NCI-H2081 treated with DMSO at 0.1 percent for 48 hours (cell line): ENCODE measurements around the gene IGSF21.
"Not testable (repeated sequence)": the region's sequence is repeated elsewhere in the genome, so short reads cannot be mapped to it uniquely, and the experiment has no call there.

Source experiments
- DNase-seq: peaks from one replicate; lab custom pipeline; 2025; lab: John Stamatoyannopoulos, UW

The IGSF21 gene

DNA sequence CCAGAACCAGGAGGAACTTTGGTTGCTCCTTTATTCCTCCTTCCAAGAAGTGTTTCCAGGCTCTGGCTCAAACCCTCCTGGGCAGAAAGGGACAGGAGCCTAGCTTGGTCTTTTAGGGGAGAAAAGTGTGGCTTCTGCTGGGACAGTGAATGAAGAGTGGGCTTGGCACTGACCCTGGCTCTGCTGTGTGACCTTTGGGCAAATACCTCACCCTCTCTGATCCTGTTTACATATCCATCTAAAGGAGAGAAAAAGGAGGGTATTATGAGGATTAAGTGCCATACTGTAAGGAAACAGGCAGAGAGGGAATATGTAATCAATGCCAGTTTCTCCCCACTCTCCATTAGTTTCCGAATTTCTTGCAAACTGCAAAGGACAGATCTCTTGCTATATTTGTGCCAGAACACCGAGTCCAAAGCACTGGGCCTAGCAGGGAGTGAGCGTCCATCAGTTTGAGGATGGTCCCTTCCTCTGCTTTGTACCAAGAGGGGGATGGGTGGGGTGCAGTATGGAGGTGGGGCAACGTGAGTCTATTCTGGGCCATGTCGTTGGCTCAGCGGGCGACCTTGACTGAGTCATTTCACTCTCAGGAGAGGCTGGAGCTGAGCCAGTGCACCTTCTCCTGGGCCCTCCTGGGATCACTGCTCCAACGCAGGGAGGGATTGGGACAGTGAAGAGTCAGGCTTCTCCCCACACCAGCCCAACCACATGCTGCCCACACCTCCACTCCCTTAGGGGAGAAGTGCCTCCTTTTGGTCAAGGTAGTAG lies 38.4 kb downstream of the IGSF21 start:
- no peak for DNase-seq

- DNase-seq: no peak
These were observed 39.3 kb downstream of the IGSF21 start for GRCh38 chr1:18146886-18147285.

- no peak for DNase-seq
These were observed 40.1 kb downstream of the IGSF21 start for GRCh38 chr1:18147672-18148071.

- DNase-seq: no peak
These were observed 40.9 kb downstream of the IGSF21 start for GRCh38 chr1:18148461-18148860.

DNA sequence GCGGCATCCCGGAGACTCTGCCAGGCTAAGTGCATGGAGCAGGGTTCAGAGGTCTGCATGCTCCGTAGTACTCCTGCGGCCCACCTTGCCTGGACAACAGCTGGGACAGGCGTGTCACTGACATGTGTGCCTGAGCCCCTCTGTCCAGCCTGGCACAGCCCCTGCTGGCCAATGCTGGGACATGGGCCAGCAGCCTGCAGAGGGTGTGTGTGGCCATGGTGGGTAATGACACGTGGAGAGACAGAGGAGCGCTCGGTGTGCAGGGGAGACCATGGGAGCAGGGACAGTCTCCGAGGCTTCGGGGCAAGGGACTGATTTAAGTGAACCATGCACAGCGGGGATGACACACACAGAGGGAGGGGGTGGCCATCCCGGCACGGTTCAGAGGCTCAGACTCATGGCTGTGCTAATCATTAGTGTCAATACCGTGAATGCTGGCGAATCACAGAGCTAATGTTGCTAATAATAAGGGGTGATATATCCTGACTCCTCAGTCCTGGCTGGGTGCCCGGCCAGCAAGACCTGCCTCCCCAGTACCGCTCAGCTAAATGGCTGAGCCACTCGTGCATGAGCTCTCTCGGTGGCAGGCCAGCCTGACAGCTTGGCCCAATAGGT lies 41.5 kb downstream of the IGSF21 start:
- DNase-seq: no peak

DNA sequence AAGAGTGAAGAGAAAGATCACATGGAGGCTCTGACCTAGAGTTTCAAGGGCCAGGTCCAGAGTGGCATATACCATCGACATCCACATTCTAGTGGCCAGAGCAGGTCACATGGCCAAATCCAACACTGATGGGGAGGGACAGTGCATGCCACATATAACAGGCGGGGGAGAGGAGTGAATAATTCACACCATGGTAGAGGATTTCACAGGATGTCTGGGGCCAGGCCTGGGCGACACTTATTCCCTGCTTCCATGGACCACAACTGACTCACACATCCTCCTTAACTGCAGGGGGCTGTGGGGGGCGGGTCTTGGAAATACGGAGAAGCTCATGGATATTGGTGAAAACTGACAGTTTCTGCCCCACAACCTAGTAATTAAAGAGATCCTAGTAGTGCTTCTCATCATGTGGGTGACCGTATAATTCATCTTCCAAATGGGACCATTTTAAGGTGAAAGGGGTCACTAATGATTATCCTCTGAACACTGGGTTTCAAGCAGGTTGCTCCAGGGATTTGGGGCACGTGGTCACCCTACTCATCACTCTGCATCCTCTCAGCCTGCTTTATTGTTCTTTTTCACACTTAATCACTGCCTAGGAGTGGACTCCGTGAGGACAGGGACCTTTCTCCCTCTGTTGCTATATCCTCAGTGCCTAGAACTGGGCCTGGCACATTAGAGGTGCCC lies 44.0 kb downstream of the IGSF21 start:
- DNase-seq: no peak

- no peak for DNase-seq
These were observed 47.0 kb downstream of the IGSF21 start for GRCh38 chr1:18154430-18155194.

- DNase-seq: no peak
These were observed 48.3 kb downstream of the IGSF21 start for GRCh38 chr1:18155881-18156385.

GRCh38 chr1:18157352-18157751 lies 49.8 kb downstream of the IGSF21 start:
- no peak for DNase-seq

DNA sequence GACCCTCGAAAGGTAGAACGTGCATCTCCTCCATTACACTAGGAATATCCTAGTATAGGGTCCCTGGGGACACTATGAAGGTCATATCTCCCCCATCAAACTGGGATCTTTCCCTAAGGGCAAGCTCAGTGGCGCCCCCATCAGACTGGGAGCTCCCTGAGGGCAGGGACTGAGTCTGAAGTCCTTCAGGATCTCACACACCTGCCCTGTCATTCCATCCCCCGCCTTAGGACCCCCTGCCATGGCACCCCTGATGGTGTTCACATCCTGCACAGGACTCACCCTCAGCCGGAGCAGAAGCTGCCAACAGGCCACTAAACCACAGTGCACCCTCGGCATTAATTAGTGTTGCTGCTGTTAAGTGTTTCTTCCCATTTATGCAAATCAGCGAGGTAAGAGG lies 50.4 kb downstream of the IGSF21 start:
- no peak for DNase-seq

DNA sequence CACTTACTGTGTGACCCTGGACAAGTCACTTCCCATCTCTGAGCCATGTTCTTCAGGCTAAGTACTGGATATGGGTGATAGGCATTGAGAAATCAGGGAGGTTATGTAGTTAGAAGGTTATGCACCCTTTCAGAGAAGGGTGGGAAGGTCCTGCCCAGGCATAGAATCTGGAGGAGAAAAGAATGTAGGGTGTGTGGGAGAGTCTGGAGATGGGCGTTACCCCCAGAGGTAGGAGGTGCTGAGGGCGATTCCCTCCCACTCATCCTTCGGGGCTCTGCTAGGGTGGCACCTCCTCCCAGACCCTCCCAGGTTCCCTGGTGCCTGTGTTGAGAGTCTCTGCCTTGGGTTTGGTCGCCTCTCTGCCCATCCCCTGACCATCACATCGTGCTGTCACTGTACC lies 51.1 kb downstream of the IGSF21 start:
- DNase-seq: no peak

- DNase-seq: no peak
These were observed 52.8 kb downstream of the IGSF21 start for GRCh38 chr1:18160290-18160942.

- no peak for DNase-seq
These were observed 54.1 kb downstream of the IGSF21 start for GRCh38 chr1:18161690-18162089.

DNA sequence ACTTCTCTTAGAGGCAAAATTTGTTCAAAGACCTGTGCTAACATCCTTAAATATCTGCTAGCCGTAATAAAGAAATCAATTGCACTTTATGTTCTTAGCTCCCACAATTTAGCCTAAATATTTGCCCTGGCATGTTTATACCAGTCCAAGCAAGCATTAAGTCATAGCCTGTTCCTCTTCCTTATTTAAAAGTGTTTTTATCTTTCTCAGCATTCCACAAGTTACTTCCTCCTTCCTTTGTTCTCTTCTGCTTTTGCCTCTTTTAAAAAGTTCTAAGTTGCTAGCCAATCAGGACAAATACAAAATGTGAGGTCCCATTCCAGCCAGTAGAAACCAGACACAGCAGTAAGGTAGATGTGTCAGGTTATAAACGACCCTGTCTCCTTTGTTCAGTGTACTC lies 58.0 kb downstream of the IGSF21 start:
- not testable (repeated sequence) for DNase-seq

GRCh38 chr1:18166341-18166740 lies 58.7 kb downstream of the IGSF21 start:
- no peak for DNase-seq

- no peak for DNase-seq
These were observed 59.3 kb downstream of the IGSF21 start for GRCh38 chr1:18166929-18167328.

DNA sequence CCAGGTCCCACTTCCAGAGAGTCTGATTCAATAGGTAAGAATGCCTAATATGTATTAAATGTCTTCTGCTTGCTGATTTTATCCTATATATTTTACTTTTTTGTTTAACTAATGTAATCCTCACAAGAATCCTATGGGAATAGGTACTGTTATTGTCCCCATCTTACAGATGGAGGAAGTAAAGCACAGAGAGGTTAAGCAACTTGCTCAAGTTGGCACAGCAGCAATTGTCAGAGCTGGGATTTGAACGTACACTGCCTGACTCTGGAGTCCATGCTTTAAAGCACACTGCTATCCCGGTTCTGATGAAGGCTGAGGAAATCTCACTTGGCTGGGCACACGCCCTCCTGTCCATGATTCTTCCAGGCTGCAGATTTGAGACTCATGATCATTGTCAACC lies 62.8 kb downstream of the IGSF21 start:
- no peak for DNase-seq

DNA sequence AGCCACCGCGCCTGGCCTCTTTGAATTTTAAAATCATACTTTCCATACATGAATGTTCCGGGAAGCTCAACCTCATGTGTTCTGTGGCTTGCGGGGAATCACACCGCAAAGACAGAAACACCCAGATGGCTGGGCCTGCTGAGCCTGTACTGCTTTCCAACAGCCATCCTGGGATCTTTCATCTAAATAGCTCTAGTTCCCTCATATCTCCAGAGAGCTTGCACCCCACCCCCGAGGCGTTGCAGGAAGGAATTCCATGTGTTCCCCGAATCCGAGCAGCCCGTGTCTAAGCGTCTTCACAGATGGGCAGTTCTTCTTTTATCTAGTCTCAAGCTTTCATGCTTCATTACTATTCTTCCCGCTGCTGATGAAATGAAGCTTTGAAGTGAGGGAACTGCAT lies 66.4 kb downstream of the IGSF21 start:
- DNase-seq: no peak

- no peak for DNase-seq
These were observed 67.5 kb downstream of the IGSF21 start for GRCh38 chr1:18175051-18175450.

DNA sequence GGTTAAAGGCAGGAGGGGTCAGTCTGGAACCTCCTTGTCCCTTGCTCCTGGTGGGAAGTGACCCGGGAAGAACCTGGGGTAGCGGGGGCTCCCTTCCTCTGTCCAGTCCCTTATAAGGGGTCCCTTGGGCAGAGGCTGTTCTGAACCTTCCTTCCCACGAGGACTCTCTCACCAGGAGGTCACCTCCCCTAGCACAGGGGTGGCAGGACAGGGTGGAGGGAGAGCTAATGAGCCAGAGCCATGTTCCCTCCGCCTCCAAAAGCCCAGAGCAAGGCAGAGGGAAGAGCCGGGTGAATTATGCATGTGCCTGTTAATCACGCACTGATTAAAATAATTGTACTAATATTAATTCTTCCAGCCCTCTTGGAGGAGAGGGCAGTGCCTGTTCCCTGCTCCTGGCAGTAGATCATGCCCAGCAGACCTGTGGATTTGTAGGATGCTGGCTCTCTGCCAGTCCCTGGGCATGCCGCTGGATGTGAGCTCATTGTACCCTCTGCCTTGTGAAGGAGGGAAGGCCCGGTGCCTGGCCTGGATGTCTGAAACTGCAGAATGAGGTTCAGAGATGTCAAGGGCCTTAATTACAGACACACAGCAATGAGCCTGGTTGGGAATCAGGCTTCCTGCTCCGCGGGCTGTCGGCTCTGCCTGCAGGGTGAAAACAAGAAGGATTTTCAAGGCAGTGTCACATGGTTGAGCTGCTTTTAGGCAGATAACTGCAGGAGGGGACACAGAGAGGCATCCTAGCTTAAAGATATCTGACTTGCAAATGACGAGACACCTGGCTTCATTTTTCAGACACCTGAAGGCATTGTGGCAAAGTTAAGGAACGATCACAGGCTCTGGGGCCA lies 68.2 kb downstream of the IGSF21 start:
- no peak for DNase-seq

DNA sequence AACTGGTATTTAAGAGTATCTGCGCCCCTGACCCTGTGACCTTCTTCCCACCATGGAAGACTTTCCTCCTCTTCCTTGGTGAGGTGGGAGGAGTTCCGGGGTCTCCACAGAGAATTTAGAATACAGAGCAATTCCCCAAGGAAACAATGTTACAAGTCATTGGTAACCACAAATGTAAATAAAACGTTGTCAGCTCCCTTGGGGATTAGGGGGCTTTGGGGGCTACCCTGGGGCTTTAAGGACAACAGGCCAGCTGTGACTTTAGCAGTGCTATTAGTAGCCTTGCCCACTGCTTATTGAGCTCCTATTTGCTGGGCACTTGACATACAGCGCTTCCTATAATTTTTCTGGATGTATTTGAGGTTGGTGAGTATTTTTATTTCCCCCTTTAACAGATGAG lies 69.0 kb downstream of the IGSF21 start:
- DNase-seq: no peak
